ENCODE results near the gene POU4F3. TPM values are rescaled to one million over a fixed set of nuclear protein-coding genes. Genes with fewer than 3 reads are reported as not detected.

Gene POU4F3
- total and polyA plus RNA-seq, 4 donors = 0.26 to 4.1 (median 0.43) TPM

GRCh38 chr5:146310540-146310939 lies 28.1 kb upstream of the POU4F3 start:
- Histone ChIP-seq H3K36me3 (ENCODE audit: control insufficient read depth, insufficient read depth, low read length) (no peaks in the 10 kb centered on the region), H3K4me1 (ENCODE audit: control insufficient read depth, insufficient read depth, low read length) (no peaks in the 10 kb centered on the region), H3K4me3 (ENCODE audit: low read depth, low read length) (no peak overlapping the region), H3K9me3 (ENCODE audit: control insufficient read depth, insufficient read depth, low read length) (no peaks in the 10 kb centered on the region), H3K27ac (ENCODE audit: low read depth, low read length) (no peak overlapping the region), H3K27me3 (ENCODE audit: control insufficient read depth, insufficient read depth, low read length) (no peaks in the 10 kb centered on the region)
- DNase-seq (ENCODE audit: low read depth in 4 of 6, low spot score in 6 of 6) = no peak

GRCh38 chr5:146311278-146311677 lies 27.4 kb upstream of the POU4F3 start:
- WGBS (ENCODE audit: insufficient coverage) = 100% methylated on average over 1 of the region's 5 CpGs
- Histone ChIP-seq H3K9me3 (ENCODE audit: control insufficient read depth, insufficient read depth, low read length) (no peaks in the 10 kb centered on the region), H3K4me3 (ENCODE audit: low read depth, low read length) (no peak overlapping the region), H3K27ac (ENCODE audit: low read depth, low read length) (no peak overlapping the region), H3K27me3 (ENCODE audit: control insufficient read depth, insufficient read depth, low read length) (no peaks in the 10 kb centered on the region), H3K4me1 (ENCODE audit: control insufficient read depth, insufficient read depth, low read length) (no peaks in the 10 kb centered on the region), H3K36me3 (ENCODE audit: control insufficient read depth, insufficient read depth, low read length) (no peaks in the 10 kb centered on the region)
- no peak for DNase-seq (ENCODE audit: low read depth in 4 of 6, low spot score in 6 of 6)

- H3K36me3 ChIP-seq (ENCODE audit: control insufficient read depth, insufficient read depth, low read length) = no peaks in the 10 kb centered on the region
These were observed 25.6 kb upstream of the POU4F3 start for GRCh38 chr5:146313027-146313426.

GRCh38 chr5:146321571-146321970 lies 17.1 kb upstream of the POU4F3 start:
- Histone ChIP-seq H3K36me3 (ENCODE audit: control insufficient read depth, insufficient read depth, low read length) (no peaks in the 10 kb centered on the region), H3K27ac (ENCODE audit: low read depth, low read length) (no peak overlapping the region), H3K27me3 (ENCODE audit: control insufficient read depth, insufficient read depth, low read length) (no peaks in the 10 kb centered on the region), H3K4me1 (ENCODE audit: control insufficient read depth, insufficient read depth, low read length) (no peaks in the 10 kb centered on the region), H3K4me3 (ENCODE audit: low read depth, low read length) (no peak overlapping the region), H3K9me3 (ENCODE audit: control insufficient read depth, insufficient read depth, low read length) (no peaks in the 10 kb centered on the region)
- WGBS (ENCODE audit: insufficient coverage) = 86% methylated on average over 1 of the region's 1 CpG
- no peak for DNase-seq (ENCODE audit: low read depth in 4 of 6, low spot score in 6 of 6)

More at GRCh38 chr5:146313027-146313426, 25.6 kb upstream of the POU4F3 start:
- Histone ChIP-seq H3K4me1 (ENCODE audit: control insufficient read depth, insufficient read depth, low read length) (no peaks in the 10 kb centered on the region), H3K4me3 (ENCODE audit: low read depth, low read length) (no peak overlapping the region), H3K27ac (ENCODE audit: low read depth, low read length) (no peak overlapping the region), H3K9me3 (ENCODE audit: control insufficient read depth, insufficient read depth, low read length) (no peaks in the 10 kb centered on the region), H3K27me3 (ENCODE audit: control insufficient read depth, insufficient read depth, low read length) (no peaks in the 10 kb centered on the region)
- DNase-seq (ENCODE audit: low read depth in 4 of 6, low spot score in 6 of 6) = no peak
- 19% methylated on average over 5 of the region's 7 CpGs for WGBS (ENCODE audit: insufficient coverage)

GRCh38 chr5:146327257-146327870 lies 11.3 kb upstream of the POU4F3 start:
- H3K9me3 ChIP-seq (ENCODE audit: control insufficient read depth, insufficient read depth, low read length) = no peaks in the 10 kb centered on the region
- DNase-seq (ENCODE audit: low read depth in 4 of 6, low spot score in 6 of 6) = no peak
- no peaks in the 10 kb centered on the region for H3K36me3 ChIP-seq (ENCODE audit: control insufficient read depth, insufficient read depth, low read length)
- WGBS (ENCODE audit: insufficient coverage) = 57% methylated on average over 2 of the region's 7 CpGs
- peaks cover 24% of the 10 kb centered on the region for H3K27me3 ChIP-seq (ENCODE audit: control insufficient read depth, insufficient read depth, low read length)
- H3K4me1 ChIP-seq (ENCODE audit: control insufficient read depth, insufficient read depth, low read length) = no peaks in the 10 kb centered on the region
- no peak overlapping the region for H3K4me3 ChIP-seq (ENCODE audit: low read depth, low read length)
- no peak overlapping the region for H3K27ac ChIP-seq (ENCODE audit: low read depth, low read length)

GRCh38 chr5:146327989-146328388 lies 10.7 kb upstream of the POU4F3 start:
- no peak overlapping the region for H3K27ac ChIP-seq (ENCODE audit: low read depth, low read length)
- no peaks in the 10 kb centered on the region for H3K36me3 ChIP-seq (ENCODE audit: control insufficient read depth, insufficient read depth, low read length)
- no peak overlapping the region for H3K4me3 ChIP-seq (ENCODE audit: low read depth, low read length)
- no peak for DNase-seq (ENCODE audit: low read depth in 4 of 6, low spot score in 6 of 6)
- no peaks in the 10 kb centered on the region for H3K9me3 ChIP-seq (ENCODE audit: control insufficient read depth, insufficient read depth, low read length)
- H3K4me1 ChIP-seq (ENCODE audit: control insufficient read depth, insufficient read depth, low read length) = no peaks in the 10 kb centered on the region
- H3K27me3 ChIP-seq (ENCODE audit: control insufficient read depth, insufficient read depth, low read length) = peaks cover 30% of the 10 kb centered on the region
- WGBS (ENCODE audit: insufficient coverage) = no CpG with 5 or more reads among the region's 1 CpG

GRCh38 chr5:146329697-146330096 lies 8.9 kb upstream of the POU4F3 start:
- Histone ChIP-seq H3K4me1 (ENCODE audit: control insufficient read depth, insufficient read depth, low read length) (no peaks in the 10 kb centered on the region), H3K27me3 (ENCODE audit: control insufficient read depth, insufficient read depth, low read length) (peaks cover 47% of the 10 kb centered on the region), H3K9me3 (ENCODE audit: control insufficient read depth, insufficient read depth, low read length) (no peaks in the 10 kb centered on the region), H3K27ac (ENCODE audit: low read depth, low read length) (no peak overlapping the region), H3K36me3 (ENCODE audit: control insufficient read depth, insufficient read depth, low read length) (no peaks in the 10 kb centered on the region), H3K4me3 (ENCODE audit: low read depth, low read length) (no peak overlapping the region)
- WGBS (ENCODE audit: insufficient coverage) = no CpG with 5 or more reads among the region's 2 CpGs
- no peak for DNase-seq (ENCODE audit: low read depth in 4 of 6, low spot score in 6 of 6)

- H3K4me1 ChIP-seq (ENCODE audit: control insufficient read depth, insufficient read depth, low read length) = no peaks in the 10 kb centered on the region
- H3K27ac ChIP-seq (ENCODE audit: low read depth, low read length) = no peak overlapping the region
- H3K27me3 ChIP-seq (ENCODE audit: control insufficient read depth, insufficient read depth, low read length) = peaks cover 60% of the 10 kb centered on the region
- no peak for DNase-seq (ENCODE audit: low read depth in 4 of 6, low spot score in 6 of 6)
- WGBS (ENCODE audit: insufficient coverage) = 0% methylated on average over 1 of the region's 2 CpGs
- H3K36me3 ChIP-seq (ENCODE audit: control insufficient read depth, insufficient read depth, low read length) = no peaks in the 10 kb centered on the region
- no peak overlapping the region for H3K4me3 ChIP-seq (ENCODE audit: low read depth, low read length)
- H3K9me3 ChIP-seq (ENCODE audit: control insufficient read depth, insufficient read depth, low read length) = no peaks in the 10 kb centered on the region
These were observed 7.2 kb upstream of the POU4F3 start for GRCh38 chr5:146331423-146331822.

- H3K4me1 ChIP-seq (ENCODE audit: control insufficient read depth, insufficient read depth, low read length) = peaks cover 17% of the 10 kb centered on the region
- H3K9me3 ChIP-seq (ENCODE audit: control insufficient read depth, insufficient read depth, low read length) = no peaks in the 10 kb centered on the region
- peaks cover 78% of the 10 kb centered on the region for H3K27me3 ChIP-seq (ENCODE audit: control insufficient read depth, insufficient read depth, low read length)
- no peak overlapping the region for H3K27ac ChIP-seq (ENCODE audit: low read depth, low read length)
- 2% methylated on average over 15 of the region's 24 CpGs for WGBS (ENCODE audit: insufficient coverage)
- no peak for DNase-seq (ENCODE audit: low read depth in 4 of 6, low spot score in 6 of 6)
- no peak overlapping the region for H3K4me3 ChIP-seq (ENCODE audit: low read depth, low read length)
- H3K36me3 ChIP-seq (ENCODE audit: control insufficient read depth, insufficient read depth, low read length) = no peaks in the 10 kb centered on the region
These were observed 4.5 kb upstream of the POU4F3 start for GRCh38 chr5:146334074-146334533.

GRCh38 chr5:146336197-146336596 lies 2.4 kb upstream of the POU4F3 start:
- H3K27me3 ChIP-seq (ENCODE audit: control insufficient read depth, insufficient read depth, low read length) = peaks cover 92% of the 10 kb centered on the region
- no peak overlapping the region for H3K27ac ChIP-seq (ENCODE audit: low read depth, low read length)
- H3K4me1 ChIP-seq (ENCODE audit: control insufficient read depth, insufficient read depth, low read length) = peaks cover 33% of the 10 kb centered on the region
- H3K4me3 ChIP-seq (ENCODE audit: low read depth, low read length) = no peak overlapping the region
- H3K9me3 ChIP-seq (ENCODE audit: control insufficient read depth, insufficient read depth, low read length) = no peaks in the 10 kb centered on the region
- H3K36me3 ChIP-seq (ENCODE audit: control insufficient read depth, insufficient read depth, low read length) = no peaks in the 10 kb centered on the region
- DNase-seq (ENCODE audit: low read depth in 4 of 6, low spot score in 6 of 6) = no peak

Measured in spinal cord (tissue), 10 donors.